ENCODE measurements around the gene RAB40A.
"Not testable (repeated sequence)": the region's sequence is repeated elsewhere in the genome, so short reads cannot be mapped to it uniquely, and the experiment has no call there.

The RAB40A gene

DNA sequence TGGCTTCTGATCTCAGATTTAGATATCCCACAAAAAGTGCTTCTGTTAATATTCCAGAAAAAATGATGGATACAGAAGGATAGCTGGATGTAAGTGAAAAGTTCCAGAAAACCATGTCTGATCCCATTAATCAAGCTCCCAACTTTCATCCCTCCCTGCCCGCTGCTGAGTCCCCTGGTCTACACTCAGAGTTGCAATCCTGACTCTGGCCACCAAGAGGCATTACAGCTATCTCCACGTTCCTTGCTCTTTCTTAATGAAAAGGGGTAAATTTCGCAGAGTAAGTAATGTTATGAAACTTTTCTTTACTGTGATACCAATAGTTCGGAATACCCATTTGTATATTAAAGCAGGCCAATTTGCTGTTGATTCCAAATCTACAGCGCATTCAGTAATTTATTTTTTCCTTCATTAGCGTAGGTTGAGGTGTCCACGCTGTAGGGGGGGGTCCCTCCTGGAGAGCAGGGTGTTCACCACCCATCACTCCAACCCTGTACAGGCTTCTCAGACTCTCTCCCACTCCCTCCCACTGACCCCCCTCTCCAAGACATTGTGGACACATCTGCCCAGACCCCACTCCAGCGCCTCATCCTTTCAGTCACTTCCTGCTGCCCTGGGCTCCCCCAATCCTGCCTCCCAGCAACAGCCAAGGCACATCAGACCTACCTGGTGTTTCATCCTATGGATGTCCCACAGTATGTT lies 55.1 kb downstream of the RAB40A start:
- peak; percentile 30 for DNase-seq (ENCODE audit: low read depth)
- TF ChIP-seq CTCF (IDR thresholded peaks at IDR 0.05; ENCODE audit: low read depth, low read length) (peak; percentile 45), MYC (IDR thresholded peaks at IDR 0.05; ENCODE audit: low read depth, low read length) (no peak)
- no peak overlapping the region for H3K4me3 ChIP-seq (ENCODE audit: low read depth, low read length)

DNA sequence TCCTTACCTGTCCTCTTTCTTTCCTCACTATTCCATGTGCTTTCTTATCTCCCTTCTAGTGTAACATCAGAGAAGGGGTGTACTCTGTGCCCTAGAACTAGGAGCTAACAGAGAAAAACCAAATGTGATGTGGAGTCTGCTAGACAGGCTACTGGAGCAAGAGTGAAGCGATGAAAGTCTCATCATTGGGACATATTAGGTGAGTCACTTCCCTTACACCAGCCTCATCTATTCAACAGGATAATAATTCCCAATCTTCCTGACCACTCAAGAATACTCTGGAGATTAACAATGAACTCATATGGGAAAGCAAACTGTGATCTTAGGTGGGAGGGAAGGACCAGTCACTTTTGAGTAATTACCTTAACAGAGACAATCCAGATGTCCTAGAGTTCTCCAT lies 58.1 kb downstream of the RAB40A start:
- H3K4me3 ChIP-seq (ENCODE audit: low read depth, low read length): no peak overlapping the region
- DNase-seq (ENCODE audit: low read depth): no peak
- TF ChIP-seq POLR2A (IDR thresholded peaks at IDR 0.05; ENCODE audit: extremely low read depth, insufficient read length) (no peak), MAX (IDR thresholded peaks at IDR 0.05; ENCODE audit: low read depth, low read length) (no peak)

- not testable (repeated sequence) for DNase-seq (ENCODE audit: low read depth); H3K4me3 ChIP-seq (ENCODE audit: low read depth, low read length)
Measured at GRCh38 chrX:103460001-103460755, 59.1 kb downstream of the RAB40A start.

DNA sequence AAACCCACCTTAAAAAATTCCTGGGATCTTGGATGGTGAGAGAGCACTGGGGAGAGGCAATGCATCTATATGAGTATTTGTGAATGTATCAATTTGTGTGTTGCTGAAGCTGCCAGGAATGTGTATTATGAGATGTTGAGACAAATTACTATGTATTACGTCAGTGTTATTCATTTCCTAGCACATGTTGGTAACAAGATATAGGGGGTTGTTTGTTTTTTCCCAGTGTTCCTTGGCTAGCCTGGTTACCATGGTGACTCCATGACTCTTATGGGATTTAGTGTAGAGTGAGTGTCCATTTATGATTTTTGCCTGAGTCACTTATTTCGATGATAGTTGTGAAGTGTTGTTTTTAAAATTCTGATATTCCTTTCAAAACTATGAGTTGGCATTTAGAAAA lies 65.6 kb downstream of the RAB40A start:
- no peak overlapping the region for H3K4me3 ChIP-seq (ENCODE audit: low read depth, low read length)
- TF ChIP-seq POLR2A (IDR thresholded peaks at IDR 0.05; ENCODE audit: extremely low read depth, insufficient read length) (no peak), CTCF (IDR thresholded peaks at IDR 0.05; ENCODE audit: low read depth, low read length) (no peak), MYC (IDR thresholded peaks at IDR 0.05; ENCODE audit: low read depth, low read length) (no peak), MAX (IDR thresholded peaks at IDR 0.05; ENCODE audit: low read depth, low read length) (no peak)
- no peak for DNase-seq (ENCODE audit: low read depth)

Measured in NB4 (cell line).